ENCODE measurements around the gene ARNT2.

DNA sequence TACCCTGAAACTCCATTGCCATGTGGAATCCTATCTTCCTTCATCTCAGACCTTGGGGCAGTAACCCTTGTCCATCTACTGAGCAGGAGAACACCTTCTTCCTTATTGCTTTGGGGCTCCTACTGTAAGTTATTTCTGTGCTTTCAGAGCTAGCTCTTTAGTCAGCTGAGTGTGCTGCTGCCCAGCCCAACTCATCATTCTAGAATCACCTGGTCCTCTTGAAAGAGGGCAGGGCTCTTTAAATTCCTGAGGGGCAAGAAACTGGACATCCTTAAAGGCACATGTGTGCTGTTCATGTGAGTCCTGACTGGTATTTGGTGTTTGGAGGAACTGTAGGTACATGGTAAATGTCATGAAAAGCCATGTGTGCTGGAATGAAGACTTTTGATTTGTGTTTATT is 140.9 kb downstream of the ARNT2 start:
- TF ChIP-seq CTCF (IDR thresholded peaks at IDR 0.05): no peak
- no peak for TF ChIP-seq POLR2A (IDR thresholded peaks at IDR 0.05)
- TF ChIP-seq POLR2AphosphoS5 (IDR thresholded peaks at IDR 0.05): no peak
- TF ChIP-seq EP300 (IDR thresholded peaks at IDR 0.05): no peak
